Hypothalamus (tissue), 51 donors: ENCODE results near the gene TAL1.

Experiments used
- DNase-seq, 51 donors: peaks; one replicate each; lab custom pipeline; 2025; lab: John Stamatoyannopoulos, UW

Gene TAL1

DNA sequence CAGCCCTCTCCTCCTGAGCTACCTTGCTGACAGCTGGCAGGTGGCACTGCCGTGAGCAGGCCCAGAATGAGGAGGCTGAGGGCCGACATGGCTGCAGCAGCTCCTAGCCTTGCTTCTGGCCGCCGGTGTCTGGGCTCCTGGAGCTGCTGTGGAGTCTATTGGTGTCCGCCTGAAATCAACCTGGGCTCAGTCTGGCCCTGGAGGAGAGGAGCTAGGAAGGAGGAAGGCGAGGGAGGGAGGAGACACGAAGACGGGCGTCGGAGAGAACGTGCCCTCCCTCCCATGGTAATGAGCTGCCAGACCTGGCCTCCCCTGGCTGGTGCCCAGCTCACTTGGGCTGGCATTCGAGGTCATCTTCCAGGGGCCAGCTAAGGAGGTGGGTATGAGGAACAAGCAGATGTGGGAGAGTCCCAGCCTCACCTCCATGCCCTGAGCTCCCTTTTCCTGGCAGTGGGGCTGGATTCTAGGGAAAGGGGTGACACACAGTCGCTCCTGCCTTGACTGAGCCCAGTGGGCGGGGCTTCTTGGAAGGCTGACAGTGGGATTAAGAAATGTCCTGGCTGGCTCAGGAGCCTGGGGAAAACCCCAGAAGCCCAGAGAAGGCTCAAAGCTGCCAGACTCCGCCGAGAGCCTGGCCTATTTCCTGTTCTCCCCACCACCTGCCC is 42.0 kb downstream of the TAL1 start, which contains the start of gene PDZK1IP1:
TSS of gene PDZK1IP1 (minus strand) at position 193 of the 665 bp plus-strand sequence. CDS start at position 89, 104 bp downstream.
- DNase-seq: peak in 15 of 51 donors; percentile 11 to 61 (median 38)

DNA sequence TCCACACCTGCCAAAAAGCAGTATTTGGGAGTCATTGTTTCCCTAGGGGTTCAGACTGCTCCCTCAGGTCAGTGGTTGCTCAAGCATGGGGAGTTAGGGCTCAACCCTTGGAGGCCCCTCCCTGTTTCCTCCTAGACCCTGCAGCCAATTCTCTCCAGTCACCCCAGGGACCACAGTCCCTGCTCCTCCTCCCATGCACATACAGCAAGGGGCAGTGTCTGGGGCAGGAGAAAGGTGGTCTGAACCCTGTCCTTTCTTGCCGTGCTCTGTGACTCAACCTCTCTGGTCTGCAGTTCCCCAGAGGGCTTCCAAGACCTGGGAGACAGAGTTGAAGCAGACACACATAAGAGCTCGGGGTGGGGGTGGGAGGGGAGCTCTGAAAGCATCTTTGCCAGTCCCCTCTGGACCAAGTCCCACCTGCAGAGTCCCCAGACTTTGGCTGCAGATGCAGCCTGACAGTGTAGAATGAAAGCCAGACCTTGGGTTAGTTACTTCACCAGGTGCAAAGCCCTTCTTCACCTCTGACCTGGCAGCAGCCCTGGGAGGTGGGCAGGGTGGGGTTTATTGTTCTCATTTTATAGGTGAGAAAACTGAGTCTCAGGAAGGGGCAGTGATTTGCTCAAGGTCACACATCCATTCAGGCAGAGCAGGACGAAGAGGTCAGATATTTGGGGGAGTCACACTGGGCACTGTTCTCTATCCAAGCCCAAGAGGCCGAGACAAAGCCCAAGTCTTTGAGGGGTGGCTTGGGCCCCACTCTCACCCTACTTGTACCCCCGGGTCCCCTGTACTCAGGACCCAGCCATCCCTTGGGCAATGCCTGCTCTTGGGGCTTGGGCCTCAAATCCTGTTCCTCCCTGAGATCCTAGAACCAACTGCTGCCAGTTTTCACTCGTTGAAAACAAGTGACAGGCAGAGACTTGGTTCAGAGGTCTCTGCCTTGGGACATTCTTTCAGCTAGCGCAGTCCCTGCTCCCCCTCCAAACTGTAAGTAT is 42.9 kb downstream of the TAL1 start:
- no peak for DNase-seq

DNA sequence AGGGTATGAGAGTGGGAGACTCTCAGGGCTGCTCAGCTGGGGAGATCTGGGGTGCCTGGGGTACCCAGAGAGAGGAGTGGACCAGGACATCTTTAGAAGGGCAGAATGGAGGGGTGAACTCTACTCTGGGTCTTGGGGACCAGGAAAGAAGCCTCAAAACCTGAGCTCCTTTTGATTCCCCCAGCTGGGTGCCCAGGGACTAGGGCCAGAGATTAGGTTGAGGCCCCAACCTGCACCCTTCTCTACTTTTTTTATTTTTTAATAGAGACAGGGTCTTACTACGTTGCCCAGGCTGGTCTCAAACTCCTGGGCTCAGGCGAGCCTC is 44.1 kb downstream of the TAL1 start:
- no peak for DNase-seq

DNA sequence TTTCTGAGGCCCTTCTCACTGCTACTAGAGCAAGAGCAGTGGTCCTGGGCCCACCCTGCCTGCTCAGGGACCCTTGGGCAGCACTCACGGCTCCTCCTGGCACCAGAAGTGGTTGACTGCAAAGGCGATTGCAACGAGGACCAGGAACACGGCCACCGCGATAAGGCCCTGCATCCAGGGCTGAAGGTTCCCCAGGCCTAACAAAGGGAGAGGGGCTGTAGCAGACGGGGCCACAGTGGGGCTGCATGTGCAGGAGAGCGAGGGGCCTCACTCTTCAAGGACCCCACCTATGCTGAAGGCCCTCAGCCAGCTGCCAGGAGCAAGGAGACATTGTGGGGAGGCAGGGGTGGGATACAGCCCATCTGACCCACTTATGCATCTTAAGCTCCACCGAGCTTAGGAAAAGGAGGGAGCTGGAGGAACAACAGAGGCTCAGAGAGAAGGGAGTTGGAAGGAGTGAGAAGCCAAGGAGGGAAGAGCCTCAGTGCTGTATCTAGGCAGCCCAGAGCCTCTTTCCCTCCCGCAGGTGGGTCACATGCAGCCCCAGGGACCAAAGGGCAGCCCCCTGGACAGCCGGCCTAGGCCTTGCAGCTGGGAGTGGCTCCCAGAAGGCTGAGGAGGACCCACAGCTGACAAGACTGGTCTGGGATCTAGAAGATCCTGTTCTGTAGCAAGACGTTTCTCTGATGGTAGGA is 44.6 kb downstream of the TAL1 start:
- DNase-seq: no peak

DNA sequence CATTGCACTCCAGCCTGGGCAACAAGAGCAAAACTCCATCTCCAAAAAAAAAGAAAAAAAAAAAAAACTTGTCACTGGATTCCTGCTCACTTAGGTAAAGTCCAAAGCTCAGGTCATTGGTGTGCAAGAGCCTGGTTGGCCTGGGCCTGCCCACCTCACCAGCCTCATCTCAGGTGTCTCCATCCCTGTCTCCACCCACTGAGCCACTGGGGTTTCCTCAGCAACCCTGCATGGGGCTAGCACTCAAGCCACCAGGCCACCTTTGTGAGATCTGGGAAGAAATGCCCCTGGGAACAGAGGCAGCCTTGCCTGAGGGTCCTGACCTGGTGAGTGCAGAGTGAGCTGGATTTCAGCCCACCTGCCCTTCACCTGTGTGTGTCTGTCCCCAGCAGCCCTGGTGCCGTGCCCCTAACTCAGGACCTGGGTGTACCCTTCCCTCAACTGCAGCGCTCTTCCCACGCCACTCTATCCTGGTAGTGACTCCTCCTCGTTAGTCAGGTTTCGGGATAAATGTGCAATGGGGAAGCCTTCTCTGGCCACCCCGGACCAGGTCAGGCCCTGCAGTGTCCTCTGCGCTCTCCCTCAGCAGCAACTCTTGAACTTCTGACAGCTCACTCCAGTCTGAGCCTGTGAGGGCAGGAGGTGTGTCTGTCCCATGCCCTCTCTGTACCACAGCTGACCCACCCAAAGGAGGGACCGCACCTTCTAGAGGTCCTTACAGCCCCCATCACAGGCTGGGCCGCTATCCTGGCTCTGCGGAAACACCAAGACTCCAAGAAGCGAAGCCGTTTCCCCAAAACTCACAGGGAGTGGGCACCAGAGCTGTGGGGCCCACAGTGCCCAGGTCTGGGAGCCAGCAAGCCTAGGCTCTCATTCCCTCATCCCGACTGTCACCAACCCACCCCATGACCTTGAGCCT is 45.5 kb downstream of the TAL1 start:
- no peak for DNase-seq

DNA sequence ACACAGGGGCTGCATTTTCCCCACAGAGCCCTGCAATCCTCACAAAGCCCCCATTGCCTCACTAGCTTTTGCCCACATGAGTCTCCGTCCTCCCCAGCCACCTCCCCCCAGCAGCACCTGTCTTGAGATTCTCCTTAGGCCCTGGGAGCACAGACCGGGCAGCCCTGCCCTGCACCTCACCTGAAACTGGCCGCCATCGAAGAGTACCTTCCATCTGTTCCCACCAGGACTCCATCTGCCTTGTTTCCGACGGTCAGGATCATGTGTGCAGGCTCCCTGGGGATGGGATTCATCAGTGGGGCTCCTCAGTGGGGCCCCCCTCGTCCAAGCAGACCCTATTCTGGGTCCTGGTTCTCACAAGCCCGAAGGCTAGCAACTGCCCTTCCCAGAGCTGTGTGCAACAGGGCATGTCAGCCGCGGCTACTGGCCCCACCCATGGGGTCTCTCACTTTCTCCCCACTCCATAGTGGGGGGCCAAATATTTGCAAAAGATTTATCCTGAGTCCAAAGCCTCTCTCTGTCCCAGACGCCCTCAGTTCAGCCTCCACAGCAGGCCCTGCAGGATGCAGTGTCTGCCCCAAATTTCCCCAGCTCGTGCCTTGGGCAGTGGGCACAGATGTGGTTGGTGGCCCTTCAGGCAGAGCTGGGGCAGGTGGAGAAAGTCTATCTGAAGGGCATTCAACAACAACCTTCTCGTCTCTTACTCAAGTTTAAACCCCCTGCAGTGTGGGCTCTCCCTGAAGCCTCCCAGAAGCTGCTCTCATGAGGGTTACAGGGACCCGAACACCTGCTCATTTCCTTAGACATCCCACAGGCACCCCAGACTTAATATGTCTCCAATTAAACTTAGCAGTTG is 47.0 kb downstream of the TAL1 start:
- no peak for DNase-seq

DNA sequence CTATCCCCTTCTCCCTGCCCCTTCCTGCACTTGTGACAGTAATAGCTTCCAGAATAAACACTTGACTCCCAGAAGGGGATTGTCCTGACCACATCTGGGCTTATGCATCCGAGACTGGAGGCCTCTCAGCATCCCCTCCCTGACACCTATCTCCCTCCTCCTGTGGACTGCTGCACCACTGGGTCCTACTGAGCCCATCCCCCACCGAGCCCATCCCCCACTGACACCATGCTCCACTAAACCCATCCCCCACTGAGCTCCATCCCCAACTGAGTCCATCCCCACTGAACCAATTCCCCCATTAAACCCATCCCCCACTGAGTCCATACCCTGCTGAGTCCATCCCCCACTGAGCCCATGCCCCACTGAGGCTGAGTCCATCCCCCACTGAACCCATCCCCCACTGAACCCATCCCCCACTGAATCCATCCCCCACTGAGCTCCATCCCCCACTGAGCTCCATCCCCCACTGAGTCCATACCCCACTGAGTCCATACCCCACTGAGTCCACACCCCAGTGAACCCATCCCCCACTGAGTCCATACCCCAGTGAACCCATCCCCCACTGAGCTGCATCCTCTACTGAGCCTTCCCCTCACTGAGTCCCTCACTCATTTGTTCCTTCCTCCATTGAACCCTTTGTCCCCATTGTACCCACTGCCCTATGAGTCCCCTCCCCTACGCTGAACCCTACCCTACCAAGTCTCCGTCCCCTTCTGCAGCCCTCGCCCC is 47.8 kb downstream of the TAL1 start:
- no peak for DNase-seq

DNA sequence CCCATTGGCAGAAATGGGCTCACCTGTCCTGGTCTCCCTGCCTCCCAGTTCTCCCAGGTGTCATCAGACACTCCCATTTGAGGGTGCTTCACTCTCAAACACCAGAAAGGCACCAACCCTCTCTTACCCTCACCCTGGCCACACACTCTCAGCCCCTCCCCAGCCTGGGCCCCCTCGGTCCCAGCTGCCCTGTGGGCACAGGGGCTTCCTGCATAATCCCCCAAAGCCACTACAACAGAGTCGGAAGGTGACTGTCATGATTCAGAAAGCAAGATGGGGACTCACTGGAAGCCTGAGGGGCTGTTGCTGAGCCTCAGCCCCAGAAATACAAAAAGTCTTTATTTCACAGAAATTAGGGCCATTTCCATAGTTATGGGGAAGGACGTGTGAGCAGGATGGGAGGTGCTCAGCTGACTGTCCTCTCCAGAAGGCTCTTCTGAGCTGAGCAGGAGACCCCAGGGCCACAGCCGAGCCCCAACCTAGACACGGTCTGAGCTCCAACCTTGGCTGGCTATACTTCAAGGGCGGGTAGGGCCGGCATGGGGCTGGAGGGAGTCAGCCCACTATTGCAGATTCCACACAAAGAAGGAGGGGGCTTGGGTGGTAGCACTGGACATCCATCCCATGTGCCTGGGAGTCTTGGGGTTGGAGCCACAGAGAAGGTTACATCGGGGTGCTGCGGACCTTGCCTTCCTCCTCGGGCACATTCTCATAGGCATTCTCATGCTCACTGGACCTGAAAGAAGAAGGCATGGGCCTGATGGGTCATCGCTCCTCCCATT is 48.5 kb downstream of the TAL1 start:
- DNase-seq: no peak

DNA sequence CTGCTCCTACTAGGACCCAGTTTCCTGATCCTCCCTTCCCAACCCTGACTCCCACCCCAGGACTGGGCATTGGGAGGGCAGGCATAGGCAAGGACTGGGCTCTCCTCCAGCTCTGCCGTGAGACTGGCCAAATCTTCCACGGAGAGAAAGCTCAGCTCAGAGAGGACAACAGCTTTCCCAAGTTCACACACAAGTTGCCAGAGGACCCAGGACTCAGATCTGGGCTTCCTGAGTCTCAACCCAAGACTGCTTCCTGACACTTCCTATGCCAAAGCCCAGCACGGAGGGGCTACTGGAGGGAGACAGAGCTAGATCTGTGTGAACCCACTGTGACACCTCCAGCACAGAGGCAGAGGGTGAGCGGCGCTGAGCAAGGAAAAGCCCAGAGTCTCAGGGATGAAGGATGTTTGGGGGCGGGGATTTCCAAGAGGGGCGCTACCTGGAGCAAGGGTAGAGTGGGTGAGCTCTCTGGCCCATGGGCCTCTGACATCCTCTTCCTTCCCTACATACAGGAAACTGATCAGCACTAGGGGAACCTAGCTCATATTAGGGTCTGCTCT is 49.3 kb downstream of the TAL1 start:
- DNase-seq: peak in 2 of 51 donors; percentile 22 to 23

DNA sequence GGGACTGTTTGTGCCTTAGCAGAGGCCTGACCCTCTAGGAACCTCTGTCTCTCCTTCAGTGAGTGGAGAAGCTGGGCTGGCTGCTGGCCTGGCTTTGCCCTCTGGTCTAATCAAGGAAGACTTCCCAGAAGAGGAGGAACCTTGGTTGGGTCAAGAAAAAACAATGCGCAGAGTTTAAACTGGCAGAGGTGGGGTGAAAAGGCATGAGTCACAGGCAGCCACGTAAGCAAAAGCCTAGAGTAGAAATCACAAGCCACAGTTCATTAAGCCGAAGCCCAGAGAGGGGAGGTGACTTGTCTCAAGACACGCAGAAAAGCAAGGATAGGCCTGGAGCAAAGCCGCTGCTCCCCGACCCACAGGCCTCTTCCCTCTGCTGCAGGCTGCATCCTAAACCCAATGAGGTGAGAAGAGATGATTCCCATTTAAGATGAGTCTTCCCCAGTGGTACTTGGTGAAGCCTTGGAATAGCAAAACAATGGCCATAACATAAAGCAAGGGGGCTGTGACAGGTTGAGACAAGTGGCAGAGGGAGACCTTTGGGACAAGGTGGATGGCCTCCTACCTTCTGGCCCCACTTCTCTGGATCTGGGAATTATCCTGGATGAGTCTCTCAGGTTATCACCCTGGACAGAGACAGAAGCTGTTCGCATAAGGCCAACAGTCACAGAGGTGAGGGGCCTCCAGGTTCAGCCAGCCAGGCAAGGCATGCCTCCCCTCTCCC is 49.9 kb downstream of the TAL1 start:
- DNase-seq: no peak

DNA sequence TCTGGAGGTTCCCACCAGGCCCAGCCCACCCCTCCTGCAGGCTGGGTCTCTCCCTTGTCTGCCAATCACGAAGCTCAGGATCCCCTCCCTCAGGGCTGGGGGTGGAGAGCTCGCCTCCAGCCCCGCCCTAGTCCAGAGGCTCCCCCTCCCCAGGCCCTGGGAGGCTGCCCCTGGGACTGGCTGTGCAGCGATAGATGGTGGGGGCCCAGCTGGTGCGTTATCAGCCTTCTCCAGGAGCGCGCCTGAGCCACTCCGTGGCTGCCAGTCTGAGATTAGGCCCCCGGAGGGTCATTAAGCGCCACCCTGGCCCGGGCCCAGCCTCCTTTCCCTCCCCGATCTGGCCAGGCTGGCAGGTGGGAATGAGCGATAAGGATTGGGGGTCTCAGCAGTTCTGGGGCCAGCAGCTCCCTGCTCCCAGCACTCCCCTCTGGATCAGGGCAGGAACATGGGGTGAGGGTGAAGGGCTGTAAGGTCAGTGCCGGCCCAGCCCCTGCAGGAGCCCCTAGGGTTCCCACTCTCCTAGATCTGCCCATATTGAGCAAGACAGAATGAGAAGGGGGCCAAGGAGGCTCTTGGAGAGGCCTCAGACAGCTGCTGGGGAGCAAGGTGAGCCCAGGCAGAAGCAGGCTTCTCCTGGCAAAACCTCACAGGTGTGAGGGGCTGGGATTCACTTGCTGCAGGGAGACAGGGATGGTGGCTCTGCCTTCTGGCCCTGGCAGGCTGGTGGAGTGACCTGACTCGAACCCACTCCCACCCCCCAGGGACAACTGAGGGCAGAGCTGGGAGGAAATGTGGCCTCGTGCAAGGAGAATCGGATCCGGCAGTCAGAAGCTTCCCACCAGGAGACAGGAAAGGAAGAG is 50.7 kb downstream of the TAL1 start:
- no peak for DNase-seq

DNA sequence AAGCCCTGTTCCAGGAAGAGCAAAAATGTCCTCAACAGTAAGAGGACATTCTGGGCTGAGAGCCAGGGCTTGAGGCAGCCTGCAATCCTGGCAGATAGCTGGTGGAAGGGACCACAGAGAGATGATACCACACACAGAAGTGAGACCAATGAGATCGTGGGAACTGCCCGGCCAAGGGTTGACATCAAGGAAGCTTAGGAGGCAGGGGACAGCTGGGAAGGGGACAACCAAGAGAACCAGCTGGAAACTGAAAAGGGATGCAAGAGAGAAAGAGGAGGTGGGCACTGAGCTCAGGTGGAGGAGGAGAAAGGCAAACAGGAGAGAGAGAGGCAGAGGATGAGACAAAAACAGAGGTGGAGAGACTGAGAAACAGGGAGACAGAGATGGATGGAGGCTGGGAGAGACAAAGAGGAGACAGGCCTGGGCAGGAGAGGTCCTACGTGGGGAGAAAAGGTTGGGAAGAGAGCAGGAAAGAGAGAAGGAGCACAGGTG is 51.4 kb downstream of the TAL1 start:
- no peak for DNase-seq

DNA sequence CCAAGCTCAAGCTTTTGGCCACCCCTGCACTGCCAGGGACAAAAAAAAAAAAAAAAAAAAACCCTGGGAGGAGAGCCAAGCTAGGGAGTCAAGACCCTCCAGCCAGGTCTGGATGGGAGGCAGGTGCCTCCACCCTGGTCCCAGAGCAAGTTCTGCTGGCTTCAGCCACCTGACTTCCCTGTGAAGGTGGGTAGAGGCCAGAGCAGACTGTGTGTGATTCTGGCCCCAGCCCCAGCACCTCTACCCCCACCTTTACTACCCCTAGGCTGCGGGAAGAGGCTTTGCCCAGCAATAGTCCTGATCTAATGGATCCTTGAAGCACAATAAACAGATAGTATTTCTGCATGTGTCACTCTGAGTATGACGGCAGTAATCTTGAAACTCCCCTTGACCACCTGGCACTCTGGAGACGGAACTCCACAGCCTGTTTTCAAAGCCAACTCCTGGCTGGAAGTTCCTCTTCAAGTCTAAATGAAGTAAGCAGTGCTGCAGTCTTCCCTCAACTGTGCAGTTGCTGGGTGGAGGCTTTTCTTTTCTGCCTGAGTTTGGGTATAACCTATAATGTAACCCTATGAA is 51.9 kb downstream of the TAL1 start:
- DNase-seq: no peak

DNA sequence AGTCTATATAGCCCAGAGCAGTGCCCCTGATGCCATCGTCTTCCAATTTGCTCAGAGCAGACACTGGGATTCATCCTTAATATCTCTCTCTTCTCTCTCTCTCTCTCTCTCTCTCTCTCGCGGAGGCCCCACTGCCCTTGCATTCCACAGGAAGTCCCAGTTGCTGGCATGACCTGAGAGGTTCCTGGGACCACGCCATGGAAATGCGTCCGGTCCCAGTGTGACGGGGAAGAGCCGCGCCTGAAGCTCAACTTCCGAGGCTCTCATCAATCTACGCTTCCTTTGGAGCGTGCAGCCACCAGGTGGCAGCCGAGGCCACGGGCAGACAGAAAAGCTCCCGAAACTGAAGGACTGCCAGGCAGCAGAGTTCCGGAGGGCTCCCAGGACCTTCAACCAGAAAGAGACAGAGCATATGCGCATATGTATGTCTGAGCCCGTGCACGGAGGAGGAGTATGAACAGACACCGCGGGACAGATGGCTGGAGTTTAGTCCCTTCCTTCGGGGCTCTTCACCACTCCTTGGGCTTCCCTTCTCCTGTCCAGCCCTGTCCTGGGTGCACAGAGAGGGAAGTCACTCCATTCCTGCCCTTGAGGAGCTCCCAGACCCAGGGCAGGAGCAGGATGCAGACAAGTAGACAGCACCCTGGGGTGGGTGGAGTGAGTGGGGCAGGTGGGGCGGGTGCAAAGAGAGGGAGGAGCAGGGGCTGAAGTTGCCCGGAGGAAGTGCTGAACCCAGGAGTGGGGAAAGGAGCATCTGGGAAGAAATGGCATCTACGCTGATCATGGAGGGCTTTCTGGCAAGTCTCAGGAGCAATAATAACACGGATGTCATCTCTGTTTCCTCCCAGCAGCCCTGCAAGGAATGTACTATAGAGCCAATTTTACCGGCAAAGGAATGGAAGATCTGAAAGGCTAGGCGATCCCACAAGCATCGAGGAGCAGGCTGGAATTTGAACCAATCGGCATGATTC is 52.7 kb downstream of the TAL1 start:
- DNase-seq: peak in 46 of 51 donors; percentile 20 to 84 (median 68)
